ENCODE results near the gene IL23R.

IL23R gene

DNA sequence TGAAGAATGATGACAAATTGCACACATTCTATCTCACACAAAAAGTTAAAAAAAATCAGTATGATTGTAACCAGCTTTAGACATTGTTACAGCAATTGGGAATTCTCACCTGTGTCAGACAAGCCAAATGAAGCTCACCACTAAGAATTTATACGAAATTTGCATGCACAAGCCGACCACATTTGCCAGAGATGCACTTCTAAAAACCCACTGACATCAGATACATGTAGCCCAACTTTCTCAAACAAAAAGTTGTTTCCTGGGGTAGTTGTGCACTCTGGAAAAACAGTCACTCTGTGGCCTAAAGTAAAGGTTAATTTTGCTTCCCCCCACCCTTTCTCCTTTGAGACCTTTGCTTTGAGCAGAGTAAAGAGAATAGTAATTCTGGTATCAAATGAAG lies 73.5 kb downstream of the IL23R start:
- no peak for DNase-seq (ENCODE audit: low read depth)

DNA sequence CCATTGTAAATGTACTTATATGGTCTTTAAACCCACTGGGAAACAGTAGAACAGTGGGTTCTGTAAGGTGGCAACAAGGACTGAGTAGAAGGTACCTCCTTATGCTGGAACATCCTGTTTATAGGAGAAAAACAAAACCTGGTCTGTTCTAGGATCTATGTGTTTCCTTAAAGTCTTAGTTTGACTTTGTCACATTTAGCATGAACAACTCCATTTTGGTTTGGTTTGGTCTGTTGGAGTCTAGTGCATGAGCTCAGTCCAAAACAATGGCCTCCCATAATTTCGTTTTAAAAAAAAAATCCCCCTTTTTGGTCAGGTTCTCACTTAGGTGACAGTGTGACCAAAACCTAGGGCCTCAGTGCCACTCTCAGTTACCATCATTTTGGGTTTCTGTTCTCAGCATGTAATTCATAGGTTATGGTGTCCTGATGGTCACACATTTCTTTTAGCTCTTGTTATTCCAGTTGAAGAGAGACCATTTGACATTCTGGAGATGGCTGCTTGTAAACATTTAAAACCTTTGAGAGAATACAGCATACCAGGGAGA lies 75.0 kb downstream of the IL23R start:
- DNase-seq (ENCODE audit: low read depth), result no peak

DNA sequence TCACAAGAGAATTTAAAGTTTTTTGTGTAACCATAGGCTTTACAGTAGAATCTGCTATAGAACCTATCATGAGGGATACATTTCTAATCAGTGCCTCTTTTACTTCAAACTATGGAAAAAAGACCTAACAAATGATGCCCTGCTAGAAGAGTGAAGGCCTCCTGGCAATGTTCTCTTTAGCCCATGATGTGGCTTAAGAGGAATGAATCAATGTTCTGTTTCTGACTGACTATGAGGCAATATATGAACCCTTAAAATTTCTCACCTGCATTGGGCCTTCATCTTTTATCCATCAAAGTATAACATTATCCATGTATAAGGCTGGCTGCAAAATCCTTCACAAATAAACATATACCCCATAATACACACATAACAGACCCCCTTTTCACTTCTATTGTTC lies 75.8 kb downstream of the IL23R start:
- no peak for DNase-seq (ENCODE audit: low read depth)

DNA sequence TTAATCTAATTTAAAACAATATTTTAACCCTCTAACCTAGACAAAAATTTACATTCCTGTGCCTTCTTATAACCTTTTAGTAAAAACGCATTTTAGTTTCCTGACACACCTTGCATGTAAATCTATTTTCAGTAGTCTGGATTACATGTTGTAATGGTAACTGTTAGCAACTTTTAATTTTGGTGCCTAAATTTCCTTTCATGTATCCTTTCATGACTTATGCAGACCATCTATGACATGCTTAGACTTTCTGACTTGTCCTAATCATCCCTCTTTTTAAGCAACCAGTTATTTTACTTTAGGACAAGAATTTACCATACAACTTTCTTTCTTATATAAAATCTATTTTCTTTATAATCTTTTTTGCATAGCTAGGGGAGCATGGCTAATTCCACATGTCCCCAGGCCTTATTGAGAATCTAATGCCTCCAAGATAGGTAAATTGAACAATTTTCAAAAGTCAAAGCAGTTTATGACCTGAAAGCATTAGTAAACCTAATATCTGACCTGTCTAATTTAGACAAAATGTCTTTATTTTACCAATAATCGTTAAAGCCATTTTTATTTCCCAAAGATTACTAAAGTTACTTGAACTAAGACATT lies 83.9 kb downstream of the IL23R start:
- DNase-seq (ENCODE audit: low read depth), result no peak

DNA sequence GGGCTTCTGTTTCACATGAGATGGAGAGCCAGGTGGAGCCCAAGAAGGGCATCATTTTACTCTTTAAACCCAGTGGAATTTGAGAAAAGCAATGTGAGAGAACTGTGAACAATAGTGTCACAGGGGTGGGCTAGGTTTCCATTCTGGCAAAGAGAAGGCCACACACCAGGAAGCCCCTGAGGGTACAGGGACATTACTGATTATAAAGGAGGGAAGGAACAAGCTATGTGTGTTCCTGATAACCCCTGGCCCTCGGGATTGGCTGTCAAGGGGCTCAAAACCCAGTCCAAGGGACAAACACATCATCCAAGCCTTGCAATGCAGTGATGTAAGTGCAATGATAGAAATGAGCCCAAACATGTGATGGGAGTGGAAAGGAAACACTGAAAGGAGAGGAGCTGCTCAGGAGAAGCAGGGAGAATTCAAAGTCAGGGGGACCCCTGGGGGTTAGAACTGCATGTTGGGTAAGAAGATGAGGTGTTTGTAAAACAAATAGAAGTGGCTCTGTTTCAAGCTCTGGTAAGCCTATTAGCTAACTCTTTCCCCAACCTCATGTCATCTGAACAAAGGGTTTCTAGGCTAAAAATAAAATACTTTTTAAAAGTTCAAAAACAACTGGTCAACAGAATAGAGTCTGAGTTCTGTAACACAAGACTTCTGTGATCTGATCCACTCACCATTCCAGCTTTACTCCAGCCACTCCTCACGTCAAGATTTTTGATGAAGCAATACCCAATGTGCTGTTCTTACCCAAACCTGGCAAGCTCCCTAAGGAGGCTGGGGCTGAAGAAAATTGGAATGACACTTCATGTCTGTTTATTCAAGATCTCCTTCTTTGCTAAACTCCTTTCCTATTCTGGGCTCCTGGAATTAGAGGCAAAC lies 90.3 kb downstream of the IL23R start:
- peak; percentile 72 for DNase-seq (ENCODE audit: low read depth)

DNA sequence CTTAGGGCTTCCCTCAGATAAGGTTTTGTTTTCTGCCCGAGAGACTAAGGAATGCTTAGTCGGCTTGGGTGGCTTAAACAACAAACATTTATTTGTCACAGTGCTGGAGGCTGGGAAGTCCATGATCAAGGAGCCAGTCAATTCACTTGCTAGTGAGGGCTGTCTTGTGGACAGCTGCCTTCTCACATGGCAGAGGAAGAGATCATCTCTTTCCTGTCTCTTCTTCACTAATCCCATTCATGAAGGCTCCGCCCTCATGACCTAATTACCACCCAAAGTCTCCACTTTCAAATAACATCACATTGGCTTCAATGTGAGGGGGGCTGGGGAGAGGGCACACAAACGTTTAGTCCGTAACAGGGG lies 90.9 kb downstream of the IL23R start:
- no peak for DNase-seq (ENCODE audit: low read depth)

DNA sequence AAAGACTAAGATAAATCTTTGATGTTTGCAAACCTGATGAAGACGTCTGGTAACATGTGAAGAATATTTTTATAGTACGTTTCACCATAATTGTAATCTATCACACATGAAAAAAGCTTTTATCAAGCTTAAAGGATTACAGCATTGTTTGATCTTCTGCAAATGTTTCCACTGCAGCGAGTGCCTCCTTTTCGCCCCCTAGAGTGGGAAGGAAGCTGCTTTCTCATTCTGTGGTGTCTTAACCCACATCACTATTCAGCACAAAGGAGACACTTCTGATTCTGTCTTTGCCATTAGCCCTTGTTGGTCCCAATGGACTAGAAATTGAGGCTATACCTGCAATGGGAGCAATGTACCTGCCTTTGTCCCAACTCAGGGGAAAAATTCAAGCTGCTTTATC lies 95.4 kb downstream of the IL23R start:
- no peak for DNase-seq (ENCODE audit: low read depth)

DNA sequence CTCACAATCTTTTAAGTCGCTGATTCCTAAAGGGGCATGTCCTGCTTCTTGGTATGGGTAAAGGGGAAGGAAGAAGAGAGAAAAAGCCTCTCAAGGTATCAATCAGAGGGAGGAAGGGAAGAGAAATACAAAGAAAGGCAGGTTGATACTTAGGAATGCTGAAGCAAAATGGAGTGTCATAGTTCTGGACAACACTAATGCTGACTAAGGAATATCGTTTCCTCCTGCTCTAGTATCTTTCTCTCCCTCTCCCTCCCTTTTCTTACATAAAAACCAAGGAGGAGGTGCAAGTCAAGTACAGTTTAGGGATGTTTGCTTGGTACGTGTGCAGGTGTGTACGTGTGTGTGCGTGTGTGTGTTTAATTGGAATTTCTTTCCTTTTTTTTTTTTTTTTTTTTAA lies 96.5 kb downstream of the IL23R start:
- no peak for DNase-seq (ENCODE audit: low read depth)

DNA sequence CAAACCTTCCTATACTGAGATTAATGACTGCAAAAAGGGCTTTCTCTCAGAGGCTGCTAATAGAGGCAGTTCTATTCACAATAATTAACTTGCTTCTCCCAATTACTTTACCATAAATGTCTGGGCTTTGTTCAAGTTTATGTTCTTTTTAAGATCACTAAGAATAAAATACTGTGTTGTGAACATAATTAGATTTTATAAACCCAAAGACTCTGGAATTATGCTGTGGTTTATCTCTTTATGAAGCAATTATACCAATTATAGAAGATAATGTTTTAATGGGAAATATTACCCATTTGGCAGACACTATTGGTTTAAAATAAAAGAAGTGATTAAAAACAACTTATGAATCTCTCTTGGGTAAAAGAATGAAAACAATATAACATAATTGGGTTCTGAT lies 97.9 kb downstream of the IL23R start:
- no peak for DNase-seq (ENCODE audit: low read depth)

DNA sequence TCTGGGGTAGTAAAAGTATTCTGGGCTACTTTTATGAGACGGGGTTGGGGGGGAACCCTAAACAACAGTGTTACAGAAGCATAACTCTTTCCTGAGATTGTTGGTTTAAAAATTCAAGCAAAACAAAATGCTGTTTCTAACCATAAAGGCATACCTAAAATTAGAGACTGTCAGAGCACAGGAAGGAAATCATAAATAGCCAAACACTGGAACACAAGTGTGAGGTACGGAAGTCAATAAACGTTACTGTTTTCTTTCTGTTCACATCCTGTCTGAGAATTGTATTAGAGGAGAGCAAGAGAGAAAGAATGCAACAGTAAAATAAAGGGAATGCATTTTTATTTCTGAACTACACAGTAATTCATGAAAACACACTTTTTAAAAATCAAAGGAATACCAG lies 98.6 kb downstream of the IL23R start:
- DNase-seq (ENCODE audit: low read depth), result no peak

DNA sequence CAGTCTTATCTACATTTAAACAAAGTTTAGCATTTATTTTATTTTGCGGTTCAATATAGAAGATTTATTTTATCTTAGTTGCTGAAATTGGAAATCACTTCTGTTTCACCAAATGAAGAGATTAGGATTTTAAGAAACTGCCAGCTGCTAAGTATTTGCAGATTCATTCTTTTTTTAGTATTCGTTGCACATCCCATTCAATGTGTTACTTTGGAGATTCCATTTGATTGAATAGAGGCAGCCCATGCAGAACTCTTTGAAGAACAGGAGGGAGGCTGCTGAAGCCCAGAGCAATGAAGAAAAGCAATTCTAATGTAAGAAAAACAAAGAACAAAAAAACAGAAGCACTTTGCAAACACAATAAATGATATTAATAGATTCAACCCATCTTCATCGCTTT lies 102.8 kb downstream of the IL23R start:
- no peak for DNase-seq (ENCODE audit: low read depth)

DNA sequence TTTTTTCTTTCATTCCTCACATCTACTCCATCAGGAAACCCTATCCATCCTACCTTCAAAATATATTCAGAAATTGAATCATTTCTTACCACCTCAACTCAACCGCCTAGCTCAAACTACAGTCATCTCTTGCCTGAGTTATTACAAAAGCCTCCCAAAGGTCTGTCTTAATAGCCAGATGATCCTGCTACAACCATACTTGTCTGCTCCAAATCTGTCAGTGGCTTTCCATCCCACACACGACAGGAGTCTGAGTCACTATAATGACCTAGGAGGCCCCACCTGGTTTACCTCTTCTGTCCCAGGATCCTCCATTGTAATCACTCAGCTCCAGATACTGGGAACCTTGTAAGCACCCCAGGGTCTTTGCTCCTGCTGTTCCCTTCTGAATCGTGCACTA lies 104.3 kb downstream of the IL23R start:
- no peak for DNase-seq (ENCODE audit: low read depth)

DNA sequence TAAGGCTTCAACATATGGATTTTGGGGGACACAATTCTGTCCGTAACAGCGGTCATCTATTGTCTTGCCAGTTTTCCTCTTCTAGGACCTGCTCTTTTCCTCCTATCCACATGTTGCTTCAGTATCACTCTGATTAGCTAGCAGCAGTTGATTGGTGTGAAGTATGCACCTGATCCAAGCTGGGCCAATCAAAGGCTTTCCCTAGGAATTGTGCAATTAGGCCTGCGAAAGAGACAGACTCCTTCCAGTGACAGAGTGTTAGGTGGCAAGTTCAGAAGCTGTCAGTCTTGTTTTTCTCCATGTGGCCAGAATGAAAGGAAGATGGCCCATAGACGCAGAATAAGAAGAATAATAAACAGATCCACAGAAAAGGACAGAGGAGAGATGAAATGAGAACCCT lies 107.3 kb downstream of the IL23R start:
- DNase-seq (ENCODE audit: low read depth), result no peak

DNA sequence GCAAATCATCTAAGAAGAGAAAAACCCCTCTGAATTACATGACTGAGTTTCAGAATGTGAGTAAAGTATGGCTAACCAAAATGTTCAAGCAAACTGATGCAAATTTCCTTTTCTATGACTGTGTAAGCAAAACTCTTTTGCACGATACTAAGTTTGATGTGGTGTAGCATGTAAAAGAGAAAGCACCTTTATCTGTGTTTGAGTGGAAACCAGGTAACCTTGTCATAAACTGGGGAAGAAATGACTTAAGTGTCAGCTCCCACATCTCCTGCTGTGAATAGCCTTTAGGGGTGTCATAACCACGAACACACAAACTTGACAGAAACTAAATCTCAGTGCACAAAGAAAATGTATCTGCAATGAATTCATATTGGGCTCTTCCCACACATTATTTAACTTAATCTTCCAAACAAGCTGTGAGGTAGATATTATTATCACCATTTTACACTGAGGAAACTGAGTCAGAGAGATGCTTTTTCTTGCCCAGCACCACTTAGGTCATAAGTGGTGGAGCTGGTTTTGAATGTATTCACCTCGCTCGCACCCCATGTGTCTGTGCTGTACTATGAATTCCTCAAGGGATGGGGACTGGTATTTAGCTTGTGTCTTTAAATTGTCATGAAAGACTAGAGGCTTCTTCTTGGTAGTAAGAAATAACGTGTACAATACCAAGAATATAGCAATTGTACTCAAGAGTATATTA lies 108.5 kb downstream of the IL23R start:
- DNase-seq (ENCODE audit: low read depth), result no peak

DNA sequence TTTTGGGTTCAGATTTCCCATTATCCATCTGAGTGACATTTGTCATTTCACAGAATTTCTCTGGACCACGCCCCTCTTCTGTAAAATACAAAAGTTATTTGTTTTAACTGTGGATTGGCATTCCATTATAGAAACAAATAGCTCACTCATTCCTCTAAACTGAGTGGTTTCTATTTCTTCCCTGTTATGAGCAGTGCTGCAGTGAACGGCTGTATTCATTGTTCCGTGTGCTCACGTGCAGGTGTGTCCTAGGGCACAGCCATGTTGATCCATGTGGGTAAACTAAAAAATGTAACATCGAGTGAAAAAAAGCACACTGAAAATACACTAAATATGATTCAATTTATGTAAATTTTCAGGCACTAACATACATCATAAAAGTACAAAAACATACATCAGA lies 114.4 kb downstream of the IL23R start:
- DNase-seq (ENCODE audit: low read depth), result no peak

DNA sequence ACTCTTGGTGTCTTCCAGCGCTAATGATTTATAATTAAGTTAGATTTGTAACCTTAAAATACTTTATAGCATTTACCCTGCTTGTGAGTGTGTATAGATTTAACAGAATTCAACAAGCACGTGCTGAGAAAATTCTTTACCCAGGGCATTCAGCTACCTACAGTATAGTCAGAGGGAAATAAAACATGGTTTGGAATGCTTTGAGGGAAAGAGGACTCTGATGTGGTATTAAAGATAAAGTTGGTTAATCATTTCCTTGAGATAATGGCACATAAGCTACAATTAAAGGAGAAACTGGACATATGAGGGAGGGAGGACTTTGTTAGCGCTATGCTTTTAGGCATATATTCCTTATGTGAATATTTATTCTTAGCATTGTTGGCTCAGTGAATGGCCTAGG lies 115.0 kb downstream of the IL23R start:
- no peak for DNase-seq (ENCODE audit: low read depth)

DNA sequence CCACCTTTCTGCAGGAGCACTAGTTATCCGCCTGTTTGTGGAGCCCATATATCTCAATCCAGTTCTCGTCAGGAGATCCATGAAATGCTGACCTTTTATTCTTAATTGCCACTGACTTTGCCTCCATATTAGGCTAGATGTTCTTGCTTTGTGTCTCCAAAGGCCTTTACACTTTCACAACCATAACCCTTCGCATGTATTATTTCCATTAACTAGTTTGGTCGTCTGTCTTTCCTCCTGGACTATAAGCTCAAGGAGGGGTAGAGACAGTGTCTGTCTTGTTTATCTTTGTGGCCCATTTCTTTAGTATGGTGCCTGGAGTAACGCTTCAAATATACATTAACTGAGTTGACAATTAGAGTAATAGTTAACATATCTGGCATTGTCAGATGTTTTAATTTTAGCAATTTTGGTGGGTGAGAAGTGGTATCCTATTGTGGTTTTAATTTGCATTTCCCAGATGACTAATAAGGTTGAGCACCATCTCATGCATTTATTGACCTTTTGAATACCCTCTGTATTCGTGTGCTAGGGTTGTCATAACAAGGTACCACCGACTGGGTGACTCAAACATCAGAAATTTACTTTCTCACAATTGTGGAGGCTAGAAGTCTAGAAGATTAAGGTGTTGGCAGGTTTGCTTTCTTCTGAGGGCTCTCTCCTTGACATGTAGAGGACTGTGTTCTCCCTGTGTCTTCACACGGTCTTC lies 119.7 kb downstream of the IL23R start:
- DNase-seq (ENCODE audit: low read depth), result no peak

DNA sequence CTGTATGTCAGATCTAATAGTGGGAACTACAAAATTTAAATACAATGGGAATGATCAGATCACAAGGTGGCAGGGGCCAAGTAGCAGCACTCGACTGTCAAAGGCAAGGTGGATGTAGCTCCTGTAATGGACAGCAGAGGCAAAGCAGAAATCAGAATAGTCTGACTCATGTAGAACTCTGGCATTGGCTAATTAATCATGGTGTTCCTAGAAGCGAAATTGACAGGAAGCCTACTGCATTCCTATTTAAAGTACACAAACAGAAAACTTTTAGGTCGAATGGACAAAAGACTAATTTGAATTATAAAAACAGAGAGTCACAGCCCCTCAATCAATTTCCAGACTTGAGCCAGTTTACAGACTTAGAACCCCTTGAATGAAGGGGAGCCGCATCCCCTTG lies 124.0 kb downstream of the IL23R start:
- no peak for DNase-seq (ENCODE audit: low read depth)

DNA sequence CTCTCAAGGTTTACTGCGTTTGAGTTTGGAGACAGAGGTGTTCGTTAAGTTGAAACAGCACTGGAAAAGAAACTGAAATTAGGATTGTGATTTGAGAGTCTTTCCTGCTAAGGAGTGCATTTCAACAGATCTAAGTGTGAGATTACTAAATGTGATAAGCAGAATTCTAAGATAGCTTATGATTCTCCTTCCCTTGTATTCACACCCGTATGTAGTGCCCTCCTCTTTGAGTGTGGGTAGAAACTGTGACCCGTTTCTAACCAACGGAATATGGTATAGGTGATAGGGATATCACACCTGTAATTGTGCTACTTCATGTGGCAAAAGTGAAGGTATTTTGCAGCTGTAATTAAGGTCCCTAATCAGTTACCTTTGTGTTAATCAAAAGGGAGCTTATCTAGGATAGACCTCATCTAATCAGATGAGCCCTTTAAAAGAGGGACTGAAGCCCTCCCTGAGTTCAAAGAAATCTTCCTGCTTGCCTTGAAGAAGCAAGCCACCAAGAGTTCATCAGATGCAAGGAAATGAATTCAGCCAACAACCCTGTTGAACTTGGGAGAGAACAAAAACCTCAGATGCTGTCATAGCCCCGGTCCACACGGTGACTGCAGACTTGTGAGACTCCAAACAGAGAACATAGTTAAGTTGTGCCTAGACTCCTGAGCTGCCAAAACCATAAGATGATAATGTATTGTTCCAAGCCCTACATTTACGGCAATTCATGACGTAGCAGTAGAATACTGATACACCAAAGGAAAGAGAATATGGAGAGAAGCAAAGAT lies 128.8 kb downstream of the IL23R start:
- DNase-seq (ENCODE audit: low read depth), result no peak

DNA sequence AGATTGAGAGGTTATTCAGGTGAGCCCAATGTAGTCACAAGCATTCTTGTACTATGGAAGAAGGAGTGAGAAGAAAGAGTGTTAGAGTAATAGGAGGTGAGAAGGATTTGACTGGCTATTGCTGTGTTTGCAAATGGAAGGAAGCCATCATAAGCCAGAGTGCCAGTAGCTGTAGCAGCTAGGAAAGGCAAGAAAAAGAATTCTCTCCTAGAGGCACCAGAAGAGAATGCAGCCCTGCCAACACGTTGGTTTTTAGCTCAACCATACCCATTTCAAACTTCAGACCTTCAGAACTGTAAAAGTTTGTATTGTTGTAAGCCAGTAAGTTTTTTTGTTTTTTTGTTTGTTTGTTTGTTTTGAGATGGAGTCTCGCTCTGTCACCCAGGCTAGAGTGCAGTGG lies 132.5 kb downstream of the IL23R start:
- no peak for DNase-seq (ENCODE audit: low read depth)

DNA sequence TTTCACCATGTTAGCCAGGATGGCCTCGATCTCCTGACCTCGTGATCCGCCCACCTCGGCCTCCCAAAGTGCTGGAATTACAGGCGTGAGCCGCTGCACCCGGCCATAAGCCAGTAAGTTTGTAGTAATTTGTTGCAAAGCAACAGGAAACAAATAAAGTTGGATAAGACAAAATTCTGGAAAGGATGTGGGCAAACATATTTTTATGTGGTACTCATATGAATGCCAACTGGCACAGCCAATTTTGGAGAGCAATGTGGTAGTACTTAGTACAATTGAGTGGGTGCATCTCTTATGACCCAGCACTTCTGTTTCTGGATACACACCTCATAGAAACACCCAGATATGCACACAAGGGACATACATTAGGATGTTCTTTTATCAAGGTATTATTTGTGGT lies 133.0 kb downstream of the IL23R start:
- peak; percentile 19 for DNase-seq (ENCODE audit: low read depth)

DNA sequence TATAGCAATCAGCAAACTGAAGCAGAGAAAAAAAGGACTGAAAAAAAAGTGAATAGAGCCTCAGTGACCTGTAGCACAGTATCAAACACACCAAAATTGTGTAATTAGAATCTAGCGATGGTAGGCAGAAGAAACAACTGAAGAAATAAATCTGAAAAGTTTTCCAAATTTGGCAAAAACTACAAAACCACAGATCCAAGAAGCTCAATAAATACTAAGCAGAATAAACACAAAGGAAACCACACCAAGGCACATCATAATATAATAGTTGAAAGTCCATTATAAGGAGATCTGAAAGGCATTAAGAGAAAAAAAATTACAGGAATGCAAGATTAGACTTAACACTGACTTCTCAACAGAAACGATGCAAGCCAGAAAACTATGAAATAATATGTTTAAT lies 134.3 kb downstream of the IL23R start:
- DNase-seq (ENCODE audit: low read depth), result peak; percentile 7

Data from fibroblast of gingiva (primary cell).